Sigmoid colon (tissue), 4 donors: ENCODE measurements around the gene FBXO48.

Experiments used
- EP300 ChIP-seq, 4 donors: sonication (generic); formaldehyde crosslinking; IDR thresholded peaks; one replicate each; pipeline ENCODE4 v1.6.1; 2017; ENCODE audit warnings: antibody characterized with exemption in 4 of 4
- POLR2A ChIP-seq, 2 donors: fragments of 450-650 bp; IDR thresholded peaks; one replicate each; pipeline ENCODE4 v1.6.1; 2016; ENCODE audit warnings: antibody characterized with exemption in 2 of 2, mild to moderate bottlenecking in 2 of 2, moderate library complexity in 2 of 2
- POLR2AphosphoS5 ChIP-seq, 4 donors: sonication (generic); formaldehyde crosslinking; IDR thresholded peaks; one replicate each; pipeline ENCODE4 v1.6.1; 2017; ENCODE audit warnings: antibody characterized with exemption in 4 of 4
- TF ChIP-seq, protein P1 (sequence below), 4 experiments: fragments of 450-650 bp in 3 of 4; fragments of 200-600 bp in 1 of 4; IDR thresholded peaks; one replicate each; pipeline ENCODE4 v1.5.1; 2016 to 2019; ENCODE audit warnings: antibody characterized with exemption in 4 of 4, mild to moderate bottlenecking in 3 of 4, moderate library complexity in 2 of 4

GRCh38 chr2:68428126-68428525 is 39.0 kb downstream of the FBXO48 start:
- TF ChIP-seq, protein P1, sequence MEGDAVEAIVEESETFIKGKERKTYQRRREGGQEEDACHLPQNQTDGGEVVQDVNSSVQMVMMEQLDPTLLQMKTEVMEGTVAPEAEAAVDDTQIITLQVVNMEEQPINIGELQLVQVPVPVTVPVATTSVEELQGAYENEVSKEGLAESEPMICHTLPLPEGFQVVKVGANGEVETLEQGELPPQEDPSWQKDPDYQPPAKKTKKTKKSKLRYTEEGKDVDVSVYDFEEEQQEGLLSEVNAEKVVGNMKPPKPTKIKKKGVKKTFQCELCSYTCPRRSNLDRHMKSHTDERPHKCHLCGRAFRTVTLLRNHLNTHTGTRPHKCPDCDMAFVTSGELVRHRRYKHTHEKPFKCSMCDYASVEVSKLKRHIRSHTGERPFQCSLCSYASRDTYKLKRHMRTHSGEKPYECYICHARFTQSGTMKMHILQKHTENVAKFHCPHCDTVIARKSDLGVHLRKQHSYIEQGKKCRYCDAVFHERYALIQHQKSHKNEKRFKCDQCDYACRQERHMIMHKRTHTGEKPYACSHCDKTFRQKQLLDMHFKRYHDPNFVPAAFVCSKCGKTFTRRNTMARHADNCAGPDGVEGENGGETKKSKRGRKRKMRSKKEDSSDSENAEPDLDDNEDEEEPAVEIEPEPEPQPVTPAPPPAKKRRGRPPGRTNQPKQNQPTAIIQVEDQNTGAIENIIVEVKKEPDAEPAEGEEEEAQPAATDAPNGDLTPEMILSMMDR (IDR thresholded peaks at IDR 0.05), result no peak
- TF ChIP-seq POLR2A (IDR thresholded peaks at IDR 0.05) (no peak), EP300 (IDR thresholded peaks at IDR 0.05) (no peak), POLR2AphosphoS5 (IDR thresholded peaks at IDR 0.05) (no peak)
